HG03066 (cell line): ENCODE data around the gene TBXT.
A peak's percentile ranks its signal among the peaks of the same experiment; 100 is the strongest.
"Not testable (repeated sequence)": the region's sequence is repeated elsewhere in the genome, so short reads cannot be mapped to it uniquely, and the experiment has no call there.

ENCODE experiments used
- ATAC-seq: cut with Tn5 transposase; IDR thresholded peaks from one replicate; pipeline ENCODE4 v1.9.1; 2021; ENCODE audit warnings: low read depth; ENCODE audit not compliant: unreplicated experiment

The TBXT gene

GRCh38 chr6:166173281-166173951, 5.8 kb upstream of the TBXT start:
- ATAC-seq: no peak

GRCh38 chr6:166172546-166172945, 4.9 kb upstream of the TBXT start:
- ATAC-seq: no peak

DNA sequence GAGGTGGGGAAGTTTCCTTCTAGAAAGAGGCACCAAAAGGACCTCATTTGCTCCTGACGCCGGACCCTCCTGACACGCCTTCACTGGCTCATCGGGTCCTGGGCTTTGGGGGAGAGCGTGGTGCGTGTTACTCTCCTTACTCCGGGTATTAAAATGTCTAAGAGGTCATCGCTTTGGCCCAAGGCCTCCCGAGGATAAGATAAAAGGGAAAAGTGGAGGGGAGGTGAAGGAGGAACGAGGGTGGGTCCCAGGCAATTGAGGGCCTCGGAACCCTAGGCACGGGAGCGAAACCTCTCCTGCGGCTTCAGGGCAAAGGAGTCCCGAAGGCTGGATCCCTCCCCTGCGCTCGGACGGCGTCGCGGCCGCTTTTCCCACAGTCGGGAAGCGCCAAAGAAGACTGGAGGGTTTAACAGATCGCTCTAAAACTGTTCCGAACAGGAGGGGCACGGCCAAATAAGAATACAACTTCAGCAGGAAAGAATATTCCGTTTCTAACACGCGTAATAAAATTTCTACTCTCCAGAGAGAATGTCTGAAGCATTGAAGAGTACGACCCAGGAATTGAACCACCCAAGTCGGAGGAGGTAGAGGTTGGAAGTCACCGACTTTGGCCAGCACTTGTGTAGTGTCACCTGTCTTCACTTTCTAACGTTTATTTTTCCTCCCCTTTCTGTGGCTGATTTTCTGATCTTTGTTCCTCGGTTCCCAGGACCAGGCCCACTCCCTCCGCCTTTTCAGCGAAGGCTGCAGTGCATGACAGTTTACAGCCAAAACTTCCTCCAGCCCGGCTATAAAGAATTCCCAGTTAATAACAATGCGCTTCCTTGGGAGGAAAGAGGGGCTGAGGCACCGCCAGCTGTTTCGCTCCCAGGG, 2.1 kb upstream of the TBXT start:
- ATAC-seq: no peak

GRCh38 chr6:166168616-166169548, 1.2 kb upstream of the TBXT start:
- ATAC-seq: no peak

DNA sequence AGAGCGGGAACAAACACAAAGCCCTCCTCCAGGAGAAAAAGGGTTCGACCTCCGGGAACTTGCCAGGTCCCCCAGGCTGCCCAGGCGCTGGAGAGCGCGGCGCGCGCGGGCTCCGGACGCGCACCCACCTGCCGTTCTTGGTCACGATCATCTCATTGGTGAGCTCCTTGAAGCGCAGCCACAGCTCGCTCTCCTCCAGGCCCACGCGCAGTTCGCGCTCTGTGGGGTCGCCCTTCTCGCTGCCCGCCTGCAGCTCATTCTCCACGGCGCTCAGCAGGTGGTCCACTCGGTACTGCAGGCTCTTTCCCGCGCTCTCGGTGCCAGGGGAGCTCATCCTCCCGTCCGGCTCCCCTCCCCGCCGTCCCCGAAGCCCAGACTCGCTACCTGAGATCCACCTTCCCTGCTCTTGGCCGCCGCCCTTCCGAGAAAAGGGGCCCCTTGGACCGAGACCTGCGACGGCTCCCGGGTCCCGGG, 356 bp downstream of the TBXT start:
- no peak for ATAC-seq

- ATAC-seq: no peak
Observed at GRCh38 chr6:166166314-166167257, 1.1 kb downstream of the TBXT start.

DNA sequence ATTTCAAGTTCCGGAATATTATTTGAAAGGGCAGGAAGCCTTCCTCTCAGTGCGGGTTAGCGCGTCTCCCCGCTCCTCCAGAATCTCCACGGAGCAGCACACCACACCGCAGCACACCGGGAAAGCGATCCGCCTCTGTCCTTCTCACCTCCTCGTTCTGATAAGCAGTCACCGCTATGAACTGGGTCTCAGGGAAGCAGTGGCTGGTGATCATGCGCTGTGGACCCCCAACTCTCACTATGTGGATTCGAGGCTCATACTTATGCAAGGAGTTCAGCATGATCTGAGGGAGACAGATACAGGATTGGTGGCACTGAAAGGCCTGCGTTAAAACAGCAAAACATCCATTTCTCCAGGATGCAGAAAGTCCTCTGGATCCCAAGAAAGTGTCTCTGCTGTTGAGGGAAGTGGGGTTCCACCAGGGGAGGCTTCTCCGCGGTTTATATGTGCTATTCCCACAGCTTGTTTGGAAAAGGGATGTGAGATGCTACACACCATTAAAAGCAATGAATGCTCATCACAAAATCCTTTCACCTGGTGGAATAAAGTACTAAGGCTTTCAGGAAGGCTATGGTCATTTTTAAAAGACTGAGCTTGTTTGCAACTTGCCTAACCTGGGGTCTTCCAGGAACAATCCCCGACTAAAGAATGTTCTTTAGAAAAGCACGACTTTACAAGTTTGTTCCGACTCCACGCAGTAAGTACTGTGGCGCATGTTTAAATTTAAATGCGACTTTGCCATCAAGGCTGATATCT, 1.9 kb downstream of the TBXT start:
- no peak for ATAC-seq

DNA sequence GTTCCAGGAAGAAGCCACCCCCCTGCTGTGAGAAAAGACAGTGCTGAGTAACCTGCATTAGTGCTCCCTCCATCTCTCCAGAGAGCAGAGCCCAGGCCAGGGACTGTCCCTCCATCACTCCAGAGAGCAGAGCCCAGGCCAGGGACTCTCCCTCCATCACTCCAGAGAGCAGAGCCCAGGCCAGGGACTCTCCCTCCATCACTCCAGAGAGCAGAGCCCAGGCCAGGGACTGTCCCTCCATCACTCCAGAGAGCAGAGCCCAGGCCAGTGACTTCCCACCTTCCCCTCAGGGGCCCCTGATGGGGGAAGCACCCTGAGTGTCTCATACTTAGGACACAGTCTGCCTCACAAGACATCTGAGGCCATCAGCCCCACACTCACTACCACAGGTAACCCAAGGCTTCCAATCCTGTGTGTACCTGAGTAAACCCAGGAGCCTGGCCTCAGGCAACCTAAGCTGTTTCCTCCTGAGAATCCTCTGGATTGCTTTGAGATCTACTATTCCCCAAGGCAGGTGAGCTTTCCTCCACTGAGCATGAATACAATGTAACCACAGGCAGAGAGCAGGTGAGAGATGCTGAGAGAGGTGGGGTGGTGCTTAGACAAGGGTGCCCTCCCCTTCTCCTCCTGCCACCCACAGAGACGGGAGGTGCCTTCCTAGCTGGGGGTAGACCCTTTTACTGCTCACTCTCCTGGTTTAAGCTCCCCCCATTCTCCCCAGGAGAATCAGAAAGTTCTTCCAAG, 4.9 kb downstream of the TBXT start:
- peak; percentile 72 for ATAC-seq

DNA sequence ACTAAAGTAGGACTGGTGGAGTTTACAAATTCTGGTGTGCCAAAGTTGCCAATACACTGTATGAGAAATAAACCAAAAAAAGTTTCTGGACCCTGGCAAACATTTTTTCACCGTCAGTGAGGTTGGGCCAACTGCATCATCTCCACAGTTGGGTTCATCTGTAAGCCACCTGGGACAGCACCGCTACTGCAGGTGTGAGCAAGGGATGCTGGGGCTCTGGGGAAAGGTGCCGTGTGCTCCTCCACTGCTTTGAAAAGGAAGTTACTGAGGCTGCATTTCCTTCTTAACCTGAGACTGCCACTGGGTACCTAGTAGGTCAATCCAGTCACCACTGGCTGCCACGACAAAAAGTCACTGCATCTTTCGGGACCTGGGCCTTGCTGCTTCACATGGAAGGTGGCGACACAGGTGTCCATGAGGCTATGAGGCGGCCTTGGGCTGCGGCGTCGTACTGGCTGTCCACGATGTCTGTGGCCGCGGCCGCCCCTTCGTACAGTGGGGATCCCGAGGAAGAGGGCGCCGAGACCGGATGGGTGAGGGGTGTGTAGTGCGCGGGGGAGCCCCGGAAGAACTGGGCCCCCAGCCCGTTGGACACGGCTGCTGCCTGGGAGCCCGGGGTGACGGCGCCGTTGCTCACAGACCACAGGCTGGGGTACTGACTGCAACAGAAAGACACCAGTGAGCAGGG, 9.6 kb downstream of the TBXT start:
- no peak for ATAC-seq

- no peak for ATAC-seq
Observed at GRCh38 chr6:166156942-166157341, 10.7 kb downstream of the TBXT start.

DNA sequence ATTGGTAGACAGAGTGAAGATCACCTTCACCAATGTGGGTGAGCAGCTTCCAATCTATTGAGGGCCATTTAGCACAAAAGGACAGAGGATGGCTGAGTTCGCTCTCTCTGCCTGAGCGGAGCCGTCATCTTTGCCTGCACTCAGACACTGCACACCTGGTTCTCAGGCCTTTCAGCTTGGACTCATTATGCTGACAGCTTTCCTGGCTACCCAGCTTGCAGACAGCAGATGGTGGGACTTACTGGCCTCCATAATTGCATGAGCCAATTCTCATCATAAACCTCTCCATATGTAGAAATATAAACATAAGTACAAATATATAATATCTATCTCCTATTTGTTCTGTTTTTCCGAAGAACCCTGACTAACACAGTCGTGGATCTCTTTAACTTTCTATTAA, 13.7 kb downstream of the TBXT start:
- no peak for ATAC-seq

- ATAC-seq: no peak
Observed at GRCh38 chr6:166152660-166153059, 15.0 kb downstream of the TBXT start.

- no peak for ATAC-seq
Observed at GRCh38 chr6:166151798-166152197, 15.9 kb downstream of the TBXT start.

GRCh38 chr6:166145751-166146150, 21.9 kb downstream of the TBXT start:
- no peak for ATAC-seq

- no peak for ATAC-seq
Observed at GRCh38 chr6:166143011-166143410, 24.6 kb downstream of the TBXT start.

DNA sequence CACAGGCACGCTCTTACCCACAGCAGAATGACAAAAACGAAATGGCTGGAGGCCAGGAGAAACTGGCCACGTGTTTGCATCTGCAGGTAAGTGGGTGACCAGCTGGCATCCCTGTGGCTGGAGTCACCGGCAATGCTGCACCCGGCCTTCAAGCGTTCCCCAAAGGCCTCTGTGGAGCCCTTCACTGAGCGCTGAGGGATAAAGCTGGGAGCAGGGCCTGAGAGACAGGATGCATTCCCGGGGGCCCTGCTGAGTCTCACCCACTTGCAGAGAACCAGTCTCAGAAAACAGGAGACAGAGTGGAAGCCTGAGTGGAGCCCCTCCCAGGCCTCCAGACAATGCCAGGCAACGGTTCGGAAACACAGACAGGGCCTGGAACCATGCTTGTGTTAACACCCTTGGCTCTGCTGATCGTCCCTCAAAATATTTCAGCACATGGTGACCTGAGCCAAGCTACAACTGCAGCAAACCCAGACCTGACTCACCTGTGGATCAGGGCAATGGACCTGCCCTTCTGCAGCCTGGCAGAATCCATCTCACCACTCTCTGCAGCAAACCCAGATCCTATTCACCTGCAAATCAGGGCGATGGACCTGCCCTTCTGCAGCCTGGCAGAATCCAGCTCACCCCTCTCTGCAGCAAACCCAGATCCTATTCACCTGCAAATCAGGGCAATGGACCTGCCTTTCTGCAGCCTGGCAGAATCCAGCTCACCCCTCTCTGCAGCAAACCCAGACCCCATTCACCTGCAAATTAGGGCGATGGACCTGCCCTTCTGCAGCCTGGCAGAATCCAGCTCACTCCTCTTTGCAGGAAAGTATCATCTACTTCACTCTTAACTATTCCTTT, 39.8 kb downstream of the TBXT start:
- no peak for ATAC-seq

GRCh38 chr6:166123115-166123514, 44.5 kb downstream of the TBXT start:
- ATAC-seq: not testable (repeated sequence)
